ENCODE data around the gene NCOA4. TPM values are rescaled to one million over a fixed set of nuclear protein-coding genes. Genes with fewer than 3 reads are reported as not detected.

NCOA4 gene
- total RNA-seq, 1 experiment from 2014 or later, result 68.0 TPM

- H3K4me1 ChIP-seq (ENCODE audit: control insufficient read depth in 1 of 2, insufficient read depth in 2 of 2, low read length in 2 of 2), result no peaks in the 10 kb centered on the region
- H3K4me3 ChIP-seq (replicated peaks in 1 of 2; ENCODE audit: low read depth in 1 of 2, low read length in 2 of 2), result no peak overlapping the region
- no peak for TF ChIP-seq ATF3 (IDR thresholded peaks at IDR 0.05)
- no peak for TF ChIP-seq ELF1 (IDR thresholded peaks at IDR 0.05; ENCODE audit: borderline replicate concordance, low read depth)
- no peak for TF ChIP-seq JUND (IDR thresholded peaks at IDR 0.05)
- TF ChIP-seq CTCF (IDR thresholded peaks at IDR 0.05 in 2 of 3, conservative IDR thresholded peaks at IDR 0.05 in 1 of 3; ENCODE audit: borderline replicate concordance in 1 of 3, insufficient read depth in 1 of 3, low read depth in 2 of 3, low read length in 2 of 3), result no peak
- no peak for TF ChIP-seq RAD21 (IDR thresholded peaks at IDR 0.05; ENCODE audit: low read depth)
- TF ChIP-seq YY1 (IDR thresholded peaks at IDR 0.05; ENCODE audit: extremely low read depth, insufficient replicate concordance, low read depth, low read length), result no peak
- TF ChIP-seq EZH2phosphoT487 (IDR thresholded peaks at IDR 0.05; ENCODE audit: borderline replicate concordance), result no peak
- POLR2A ChIA-PET, result no interaction called here
- no peaks in the 10 kb centered on the region for H3K9me3 ChIP-seq (ENCODE audit: control insufficient read depth in 1 of 2, insufficient read depth in 1 of 2, low read depth in 1 of 2, low read length in 2 of 2)
- H2AFZ ChIP-seq (ENCODE audit: low read depth, low read length, poor library complexity, severe bottlenecking), result no peak overlapping the region
- no peak for DNase-seq (ENCODE audit: low read depth, low spot score)
- H3K9ac ChIP-seq (ENCODE audit: low read length), result no peak overlapping the region
- H3K79me2 ChIP-seq (ENCODE audit: insufficient read depth, low read length), result no peaks in the 10 kb centered on the region
- RAD21 ChIA-PET (ENCODE audit: low non-redundant PET in 1 of 2, low total read pairs in 2 of 2, uncharacterized antibody in 2 of 2, unreplicated experiment in 2 of 2), result no interaction called here
- no TSS peak for BruUV-seq (replicated peaks)
- no peak overlapping the region for H3K4me2 ChIP-seq (ENCODE audit: low read length)
- CTCF ChIA-PET, result no interaction called here
- H3K9me2 ChIP-seq (ENCODE audit: insufficient read depth), result no peaks in the 10 kb centered on the region
- H3K27ac ChIP-seq (ENCODE audit: low read depth, low read length), result no peak overlapping the region
- H3K27me3 ChIP-seq (ENCODE audit: insufficient read depth, low read length), result no peaks in the 10 kb centered on the region
- H3K36me3 ChIP-seq (ENCODE audit: control insufficient read depth in 1 of 2, insufficient read depth in 2 of 2, low read length in 2 of 2), result no peaks in the 10 kb centered on the region
- no peak for ATAC-seq
- H4K20me1 ChIP-seq (ENCODE audit: insufficient read depth), result no peaks in the 10 kb centered on the region
- intact Hi-C loops (cut with micrococcal nuclease), result no loop called here
Observed at GRCh38 chr10:46069771-46070463, 39.5 kb upstream of the NCOA4 start.

GRCh38 chr10:46068905-46069304, 38.5 kb upstream of the NCOA4 start:
- BruUV-seq (replicated peaks), result no TSS peak
- H4K20me1 ChIP-seq (ENCODE audit: insufficient read depth), result no peaks in the 10 kb centered on the region
- ChIA-PET CTCF (no interaction called here), POLR2A (no interaction called here), RAD21 (ENCODE audit: low non-redundant PET in 1 of 2, low total read pairs in 2 of 2, uncharacterized antibody in 2 of 2, unreplicated experiment in 2 of 2) (no interaction called here)
- no peak overlapping the region for H2AFZ ChIP-seq (ENCODE audit: low read depth, low read length, poor library complexity, severe bottlenecking)
- H3K4me3 ChIP-seq (replicated peaks in 1 of 2; ENCODE audit: low read depth in 1 of 2, low read length in 2 of 2), result no peak overlapping the region
- no peaks in the 10 kb centered on the region for H3K79me2 ChIP-seq (ENCODE audit: insufficient read depth, low read length)
- intact Hi-C loops (cut with micrococcal nuclease), result no loop called here
- ATAC-seq, result no peak
- no peaks in the 10 kb centered on the region for H3K27me3 ChIP-seq (ENCODE audit: insufficient read depth, low read length)
- no peak overlapping the region for H3K9ac ChIP-seq (ENCODE audit: low read length)
- no peak overlapping the region for H3K27ac ChIP-seq (ENCODE audit: low read depth, low read length)
- H3K4me1 ChIP-seq (ENCODE audit: control insufficient read depth in 1 of 2, insufficient read depth in 2 of 2, low read length in 2 of 2), result no peaks in the 10 kb centered on the region
- no peaks in the 10 kb centered on the region for H3K9me2 ChIP-seq (ENCODE audit: insufficient read depth)
- no peaks in the 10 kb centered on the region for H3K9me3 ChIP-seq (ENCODE audit: control insufficient read depth in 1 of 2, insufficient read depth in 1 of 2, low read depth in 1 of 2, low read length in 2 of 2)
- H3K36me3 ChIP-seq (ENCODE audit: control insufficient read depth in 1 of 2, insufficient read depth in 2 of 2, low read length in 2 of 2), result no peaks in the 10 kb centered on the region
- no peak overlapping the region for H3K4me2 ChIP-seq (ENCODE audit: low read length)
- DNase-seq (ENCODE audit: low read depth, low spot score), result no peak
- TF ChIP-seq MAX (IDR thresholded peaks at IDR 0.05), result no peak
- no peak for TF ChIP-seq POLR2A (IDR thresholded peaks at IDR 0.05; ENCODE audit: borderline replicate concordance, extremely low read depth, insufficient read depth, insufficient read length)
- no peak for TF ChIP-seq CEBPB (IDR thresholded peaks at IDR 0.05; ENCODE audit: low read depth)
- TF ChIP-seq POLR2AphosphoS5 (IDR thresholded peaks at IDR 0.05; ENCODE audit: low read depth, low read length), result no peak
- TF ChIP-seq ZBTB33 (IDR thresholded peaks at IDR 0.05; ENCODE audit: extremely low read depth, insufficient replicate concordance, low read length), result no peak
- no peak for TF ChIP-seq SRF (IDR thresholded peaks at IDR 0.05; ENCODE audit: low read depth)
- no peak for TF ChIP-seq ZNF274 (IDR thresholded peaks at IDR 0.05; ENCODE audit: low read depth, low read length)

All from HCT116 (cell line).